IPS-18c (cell line): ENCODE measurements around the gene GCLC.

ENCODE experiments used
- H3K4me3 ChIP-seq: 2 replicates; pipeline ENCODE4 v1.7.0; 2013; ENCODE audit warnings: low read depth, mild to moderate bottlenecking, low read length, moderate library complexity; ENCODE audit not compliant: insufficient read depth
- H3K9me3 ChIP-seq: one replicate; pipeline ENCODE4 v1.6.1; 2013; ENCODE audit warnings: mild to moderate bottlenecking, low read length, moderate library complexity; ENCODE audit not compliant: control insufficient read depth, insufficient read depth

GCLC gene

DNA sequence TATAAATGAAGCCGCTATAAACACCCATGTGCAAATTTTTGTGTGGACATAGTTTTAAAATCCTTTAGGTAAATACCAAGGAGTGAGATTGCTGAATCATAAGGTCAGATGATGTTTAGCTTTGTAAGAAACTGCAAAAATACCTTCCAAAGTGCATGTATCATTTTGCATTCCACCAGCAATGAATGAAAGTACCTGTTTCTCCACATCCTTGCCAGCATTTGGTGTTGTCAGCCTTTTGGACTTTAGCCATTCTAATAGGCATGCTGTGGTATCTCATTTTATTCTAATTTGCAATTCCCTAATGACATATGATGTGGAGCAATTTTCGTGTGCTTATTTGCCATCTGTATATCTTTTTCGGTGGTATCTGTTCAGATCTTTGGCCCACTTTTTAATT lies 93.7 kb downstream of the GCLC start:
- no peak overlapping the region for H3K4me3 ChIP-seq
- no peaks in the 10 kb centered on the region for H3K9me3 ChIP-seq

DNA sequence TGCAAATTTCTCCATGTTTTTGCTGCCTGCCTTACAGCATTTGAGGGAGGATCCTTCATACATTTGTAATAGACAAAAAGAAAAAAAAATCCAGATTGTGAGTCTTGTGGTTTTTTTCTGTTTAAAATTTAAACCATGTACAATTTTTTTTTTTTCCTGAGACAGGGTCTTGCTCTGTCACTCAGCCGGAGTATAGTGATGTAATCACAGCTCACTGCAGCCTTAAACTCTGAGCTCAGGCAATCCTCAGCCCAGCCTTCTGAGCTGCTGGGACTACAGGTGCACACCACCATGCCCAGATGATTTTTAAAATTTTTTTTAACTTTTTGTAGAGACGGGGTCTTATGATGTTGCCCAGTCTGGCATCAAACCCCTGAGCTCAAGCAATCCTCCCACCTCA lies 97.0 kb downstream of the GCLC start:
- Histone ChIP-seq H3K4me3 (no peak overlapping the region), H3K9me3 (no peaks in the 10 kb centered on the region)
